Measurements from ENCODE around the gene PAX9. TPM values are rescaled to one million over a fixed set of nuclear protein-coding genes. Genes with fewer than 3 reads are reported as not detected.

PAX9 gene
- total RNA-seq, 1 donor from 2014 or later, result 0.17 TPM

DNA sequence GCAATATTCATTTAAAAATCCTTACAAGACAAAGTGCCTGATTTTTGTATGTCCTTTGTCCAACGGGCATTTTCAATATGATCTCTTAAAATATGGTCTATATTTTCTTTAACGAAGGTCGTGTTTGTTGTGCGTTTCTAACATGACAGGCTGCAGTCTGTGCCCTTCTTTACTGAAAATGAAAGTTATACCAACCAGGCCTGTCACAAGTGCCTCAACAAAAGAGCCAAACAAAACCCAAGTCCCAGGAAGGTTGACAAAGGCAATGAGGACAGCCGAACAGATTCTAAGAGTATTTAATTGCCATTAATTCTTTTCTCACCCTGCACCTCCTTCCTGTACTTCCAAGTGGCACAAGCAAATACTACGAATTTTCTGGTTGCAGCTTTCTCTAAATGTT lies 13.9 kb downstream of the PAX9 start:
- TF ChIP-seq, protein P1, sequence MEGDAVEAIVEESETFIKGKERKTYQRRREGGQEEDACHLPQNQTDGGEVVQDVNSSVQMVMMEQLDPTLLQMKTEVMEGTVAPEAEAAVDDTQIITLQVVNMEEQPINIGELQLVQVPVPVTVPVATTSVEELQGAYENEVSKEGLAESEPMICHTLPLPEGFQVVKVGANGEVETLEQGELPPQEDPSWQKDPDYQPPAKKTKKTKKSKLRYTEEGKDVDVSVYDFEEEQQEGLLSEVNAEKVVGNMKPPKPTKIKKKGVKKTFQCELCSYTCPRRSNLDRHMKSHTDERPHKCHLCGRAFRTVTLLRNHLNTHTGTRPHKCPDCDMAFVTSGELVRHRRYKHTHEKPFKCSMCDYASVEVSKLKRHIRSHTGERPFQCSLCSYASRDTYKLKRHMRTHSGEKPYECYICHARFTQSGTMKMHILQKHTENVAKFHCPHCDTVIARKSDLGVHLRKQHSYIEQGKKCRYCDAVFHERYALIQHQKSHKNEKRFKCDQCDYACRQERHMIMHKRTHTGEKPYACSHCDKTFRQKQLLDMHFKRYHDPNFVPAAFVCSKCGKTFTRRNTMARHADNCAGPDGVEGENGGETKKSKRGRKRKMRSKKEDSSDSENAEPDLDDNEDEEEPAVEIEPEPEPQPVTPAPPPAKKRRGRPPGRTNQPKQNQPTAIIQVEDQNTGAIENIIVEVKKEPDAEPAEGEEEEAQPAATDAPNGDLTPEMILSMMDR (IDR thresholded peaks at IDR 0.05), result no peak
- H3K4me1 Mint-ChIP-seq (ENCODE audit: low read depth), result no peaks in the 10 kb centered on the region
- DNase-seq (ENCODE audit: low spot score), result no peak
- H3K9me3 Mint-ChIP-seq (ENCODE audit: low read depth), result no peaks in the 10 kb centered on the region
- H3K4me3 Mint-ChIP-seq (ENCODE audit: unreplicated experiment), result no peak overlapping the region
- no peak overlapping the region for H3K27ac Mint-ChIP-seq (ENCODE audit: unreplicated experiment)
- H3K27me3 Mint-ChIP-seq (ENCODE audit: low read depth), result peaks cover 54% of the 10 kb centered on the region
- no peaks in the 10 kb centered on the region for H3K36me3 Mint-ChIP-seq (ENCODE audit: low read depth)

DNA sequence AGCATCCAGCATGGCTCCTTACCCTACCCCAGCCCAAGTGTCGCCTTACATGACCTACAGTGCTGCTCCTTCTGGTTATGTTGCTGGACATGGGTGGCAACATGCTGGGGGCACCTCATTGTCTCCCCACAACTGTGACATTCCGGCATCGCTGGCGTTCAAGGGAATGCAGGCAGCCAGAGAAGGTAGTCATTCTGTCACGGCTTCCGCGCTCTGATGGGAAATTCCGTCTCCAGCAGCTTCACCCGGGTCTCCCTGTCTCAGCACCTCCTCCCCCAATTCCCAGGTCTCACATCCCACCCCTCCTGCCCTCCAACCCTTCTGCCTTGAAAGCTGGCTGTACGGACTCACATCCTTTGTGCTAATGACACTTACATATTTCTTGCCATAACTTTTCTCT lies 14.6 kb downstream of the PAX9 start:
- Mint-ChIP-seq H3K27me3 (ENCODE audit: low read depth) (peaks cover 49% of the 10 kb centered on the region), H3K36me3 (ENCODE audit: low read depth) (no peaks in the 10 kb centered on the region), H3K4me3 (ENCODE audit: unreplicated experiment) (no peak overlapping the region), H3K4me1 (ENCODE audit: low read depth) (no peaks in the 10 kb centered on the region), H3K27ac (ENCODE audit: unreplicated experiment) (no peak overlapping the region), H3K9me3 (ENCODE audit: low read depth) (no peaks in the 10 kb centered on the region)
- TF ChIP-seq, protein P1 (IDR thresholded peaks at IDR 0.05), result no peak
- DNase-seq (ENCODE audit: low spot score), result no peak

DNA sequence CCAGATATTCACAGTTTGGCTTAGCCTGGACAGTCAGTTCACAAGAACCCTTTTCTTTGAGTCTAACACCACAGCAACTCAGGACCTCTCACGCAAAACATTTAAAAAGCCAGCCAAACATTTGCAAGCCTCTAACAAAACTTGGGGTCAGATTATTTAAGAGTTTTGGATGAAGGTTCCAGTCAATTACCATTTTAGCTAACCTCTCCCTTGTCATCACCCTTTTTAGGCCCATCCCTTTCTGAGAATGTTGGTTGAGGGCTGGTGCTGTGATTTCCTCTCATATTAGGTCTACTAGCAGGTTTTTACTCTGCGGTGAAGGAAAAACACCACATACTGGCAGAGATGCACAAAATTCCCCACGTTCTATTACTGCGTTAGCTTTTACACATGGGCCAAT lies 20.7 kb downstream of the PAX9 start:
- DNase-seq (ENCODE audit: low spot score), result no peak
- no peak overlapping the region for H3K4me3 Mint-ChIP-seq (ENCODE audit: unreplicated experiment)
- TF ChIP-seq, protein P1 (IDR thresholded peaks at IDR 0.05), result no peak
- H3K36me3 Mint-ChIP-seq (ENCODE audit: low read depth), result no peaks in the 10 kb centered on the region
- H3K9me3 Mint-ChIP-seq (ENCODE audit: low read depth), result no peaks in the 10 kb centered on the region
- no peak overlapping the region for H3K27ac Mint-ChIP-seq (ENCODE audit: unreplicated experiment)
- no peaks in the 10 kb centered on the region for H3K4me1 Mint-ChIP-seq (ENCODE audit: low read depth)
- H3K27me3 Mint-ChIP-seq (ENCODE audit: low read depth), result peaks cover 20% of the 10 kb centered on the region

DNA sequence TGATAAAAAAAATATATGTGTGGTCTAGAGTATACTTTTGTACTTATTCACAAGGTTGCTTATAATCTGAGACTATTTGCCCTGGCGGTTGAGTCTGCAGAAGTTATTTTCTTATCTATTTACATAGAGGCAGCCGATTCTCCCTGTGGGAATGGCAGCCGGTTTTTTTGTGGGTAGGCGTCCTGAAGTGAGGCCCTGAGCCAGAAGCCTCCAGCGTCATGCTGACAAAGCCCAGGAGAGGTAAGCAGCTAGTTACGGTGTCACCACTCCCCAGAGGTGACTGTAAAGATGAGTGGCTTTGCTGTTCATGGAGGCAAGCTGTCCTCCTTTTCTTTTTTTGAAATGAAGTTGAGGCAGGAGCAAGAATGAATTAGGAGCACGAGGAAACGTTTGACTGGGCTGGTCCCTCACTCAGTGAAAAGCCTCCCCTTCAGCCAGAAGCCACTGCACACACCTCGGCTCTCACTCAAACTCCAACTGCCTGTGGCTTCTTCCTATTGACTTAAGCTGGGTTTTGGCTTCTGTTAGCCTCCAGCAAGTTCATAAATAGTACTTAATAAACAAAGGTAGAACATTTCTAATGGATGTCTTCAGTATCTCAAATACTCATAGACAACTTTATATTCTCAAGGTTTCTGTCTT lies 21.5 kb downstream of the PAX9 start:
- no peaks in the 10 kb centered on the region for H3K9me3 Mint-ChIP-seq (ENCODE audit: low read depth)
- no peak overlapping the region for H3K4me3 Mint-ChIP-seq (ENCODE audit: unreplicated experiment)
- no peaks in the 10 kb centered on the region for H3K4me1 Mint-ChIP-seq (ENCODE audit: low read depth)
- no peak overlapping the region for H3K27ac Mint-ChIP-seq (ENCODE audit: unreplicated experiment)
- DNase-seq (ENCODE audit: low spot score), result no peak
- TF ChIP-seq, protein P1 (IDR thresholded peaks at IDR 0.05), result no peak
- peaks cover 12% of the 10 kb centered on the region for H3K27me3 Mint-ChIP-seq (ENCODE audit: low read depth)
- H3K36me3 Mint-ChIP-seq (ENCODE audit: low read depth), result no peaks in the 10 kb centered on the region

DNA sequence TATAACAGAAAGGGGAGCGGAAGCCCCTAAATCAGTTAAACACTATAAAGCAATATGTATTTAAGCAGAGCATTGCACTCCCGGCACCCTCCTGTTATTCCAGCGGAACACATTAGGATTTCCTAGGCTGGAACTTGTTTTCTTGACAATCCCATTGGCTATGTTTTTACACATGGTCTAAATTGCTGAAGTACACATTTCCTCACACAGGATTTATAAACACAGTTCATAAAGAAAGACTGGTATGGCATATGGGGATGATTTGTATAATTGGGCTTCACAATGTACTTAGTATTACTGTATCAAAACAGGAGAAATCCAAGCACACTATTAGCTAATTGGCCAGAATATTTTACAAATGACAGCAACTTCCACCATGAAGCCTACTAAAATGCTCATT lies 23.3 kb downstream of the PAX9 start:
- TF ChIP-seq, protein P1 (IDR thresholded peaks at IDR 0.05), result no peak
- Mint-ChIP-seq H3K27me3 (ENCODE audit: low read depth) (peaks cover 5% of the 10 kb centered on the region), H3K27ac (ENCODE audit: unreplicated experiment) (no peak overlapping the region), H3K4me1 (ENCODE audit: low read depth) (no peaks in the 10 kb centered on the region), H3K36me3 (ENCODE audit: low read depth) (no peaks in the 10 kb centered on the region), H3K4me3 (ENCODE audit: unreplicated experiment) (no peak overlapping the region), H3K9me3 (ENCODE audit: low read depth) (no peaks in the 10 kb centered on the region)
- DNase-seq (ENCODE audit: low spot score), result no peak
